Measurements from ENCODE around the gene C16orf90. TPM values are rescaled to one million over a fixed set of nuclear protein-coding genes. Genes with fewer than 3 reads are reported as not detected.
"Not testable (repeated sequence)": the region's sequence is repeated elsewhere in the genome, so short reads cannot be mapped to it uniquely, and the experiment has no call there.

C16orf90 gene
- total RNA-seq, 4 donors from 2014 or later: not detected

DNA sequence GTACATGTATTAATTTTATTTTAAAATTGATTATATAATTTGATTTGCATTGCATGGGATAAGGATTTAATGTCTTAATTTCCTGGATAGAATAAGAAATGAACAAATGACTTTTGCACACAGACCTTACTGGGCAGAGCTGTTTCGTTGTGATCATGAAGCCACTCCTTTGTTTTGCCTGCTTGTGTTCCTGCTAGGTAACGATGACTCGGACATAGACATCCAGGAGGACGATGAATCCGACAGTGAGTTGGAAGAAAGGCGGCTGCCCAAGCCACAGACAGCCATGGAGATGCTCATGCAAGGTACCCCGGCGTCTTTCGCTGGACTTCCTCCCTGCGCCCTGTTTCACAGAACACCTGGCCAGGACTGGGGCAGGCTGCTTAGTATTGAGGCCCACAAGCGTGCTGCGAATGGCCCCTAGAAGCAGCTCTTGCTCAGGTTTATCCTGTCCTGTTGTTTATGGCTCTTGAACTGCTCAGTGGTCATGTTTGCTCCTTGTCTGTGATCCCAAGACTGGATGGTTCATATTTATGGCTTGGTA is 35.2 kb upstream of the C16orf90 start:
- peaks cover 0 to 21% (median 8%) of the 10 kb centered on the region in 4 donors for H3K36me3 ChIP-seq

GRCh38 chr16:3529175-3529574 is 33.9 kb upstream of the C16orf90 start:
- H3K27me3 ChIP-seq: no peaks in the 10 kb centered on the region
- H3K9me3 ChIP-seq: no peaks in the 10 kb centered on the region
- no peak overlapping the region for H3K27ac ChIP-seq
- intact Hi-C loops (cut with DNase I; ENCODE audit: low total_unique reads): no loop called here
- no peaks in the 10 kb centered on the region for H3K4me1 ChIP-seq
- in situ Hi-C loops (cut with MboI; ENCODE audit: low pct_ligation_motif_present in 1 of 4, low pct_unique_long_range_greater_than_20kb in 1 of 4, low sequenced_read_pairs in 3 of 4): no loop called here
- DNase-seq: no peak
- peaks cover 0 to 22% (median 8%) of the 10 kb centered on the region in 4 donors for H3K36me3 ChIP-seq
- TF ChIP-seq POLR2A (IDR thresholded peaks at IDR 0.05) (no peak), EP300 (IDR thresholded peaks at IDR 0.05; ENCODE audit: low read depth) (no peak), POLR2AphosphoS5 (IDR thresholded peaks at IDR 0.05) (no peak)
- TF ChIP-seq, protein P1, sequence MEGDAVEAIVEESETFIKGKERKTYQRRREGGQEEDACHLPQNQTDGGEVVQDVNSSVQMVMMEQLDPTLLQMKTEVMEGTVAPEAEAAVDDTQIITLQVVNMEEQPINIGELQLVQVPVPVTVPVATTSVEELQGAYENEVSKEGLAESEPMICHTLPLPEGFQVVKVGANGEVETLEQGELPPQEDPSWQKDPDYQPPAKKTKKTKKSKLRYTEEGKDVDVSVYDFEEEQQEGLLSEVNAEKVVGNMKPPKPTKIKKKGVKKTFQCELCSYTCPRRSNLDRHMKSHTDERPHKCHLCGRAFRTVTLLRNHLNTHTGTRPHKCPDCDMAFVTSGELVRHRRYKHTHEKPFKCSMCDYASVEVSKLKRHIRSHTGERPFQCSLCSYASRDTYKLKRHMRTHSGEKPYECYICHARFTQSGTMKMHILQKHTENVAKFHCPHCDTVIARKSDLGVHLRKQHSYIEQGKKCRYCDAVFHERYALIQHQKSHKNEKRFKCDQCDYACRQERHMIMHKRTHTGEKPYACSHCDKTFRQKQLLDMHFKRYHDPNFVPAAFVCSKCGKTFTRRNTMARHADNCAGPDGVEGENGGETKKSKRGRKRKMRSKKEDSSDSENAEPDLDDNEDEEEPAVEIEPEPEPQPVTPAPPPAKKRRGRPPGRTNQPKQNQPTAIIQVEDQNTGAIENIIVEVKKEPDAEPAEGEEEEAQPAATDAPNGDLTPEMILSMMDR (IDR thresholded peaks at IDR 0.05): no peak
- H3K4me3 ChIP-seq: no peak overlapping the region

More for the DNA sequence above, 35.2 kb upstream of the C16orf90 start:
- Histone ChIP-seq H3K27ac (no peak overlapping the region), H3K4me3 (no peak overlapping the region), H3K27me3 (no peaks in the 10 kb centered on the region), H3K4me1 (no peaks in the 10 kb centered on the region), H3K9me3 (no peaks in the 10 kb centered on the region)
- TF ChIP-seq POLR2A (IDR thresholded peaks at IDR 0.05): no peak
- TF ChIP-seq, protein P1 (IDR thresholded peaks at IDR 0.05): no peak
- no peak for TF ChIP-seq POLR2AphosphoS5 (IDR thresholded peaks at IDR 0.05)
- TF ChIP-seq EP300 (IDR thresholded peaks at IDR 0.05; ENCODE audit: low read depth): no peak
- intact Hi-C loops (cut with DNase I; ENCODE audit: low total_unique reads) (no loop called here), in situ Hi-C loops (cut with MboI; ENCODE audit: low pct_ligation_motif_present in 1 of 4, low pct_unique_long_range_greater_than_20kb in 1 of 4, low sequenced_read_pairs in 3 of 4) (no loop called here)
- WGBS, 2 donors (ENCODE audit: low coverage in 1 of 2): 94 to 96% methylated on average over 4 to 12 of the region's 12 CpGs
- DNase-seq: no peak

GRCh38 chr16:3528406-3528805 is 33.1 kb upstream of the C16orf90 start:
- H3K9me3 ChIP-seq: no peaks in the 10 kb centered on the region
- TF ChIP-seq, protein P1 (IDR thresholded peaks at IDR 0.05): no peak
- no peak for TF ChIP-seq POLR2A (IDR thresholded peaks at IDR 0.05)
- TF ChIP-seq EP300 (IDR thresholded peaks at IDR 0.05; ENCODE audit: low read depth): no peak
- TF ChIP-seq POLR2AphosphoS5 (IDR thresholded peaks at IDR 0.05): no peak
- intact Hi-C loops (cut with DNase I; ENCODE audit: low total_unique reads) (no loop called here), in situ Hi-C loops (cut with MboI; ENCODE audit: low pct_ligation_motif_present in 1 of 4, low pct_unique_long_range_greater_than_20kb in 1 of 4, low sequenced_read_pairs in 3 of 4) (no loop called here)
- 94 to 98% methylated on average over 2 of the region's 2 CpGs for WGBS, 2 donors (ENCODE audit: low coverage in 1 of 2)
- H3K27me3 ChIP-seq: no peaks in the 10 kb centered on the region
- H3K4me1 ChIP-seq: no peaks in the 10 kb centered on the region
- peaks cover 0 to 29% (median 11%) of the 10 kb centered on the region in 4 donors for H3K36me3 ChIP-seq
- no peak overlapping the region for H3K4me3 ChIP-seq
- no peak overlapping the region for H3K27ac ChIP-seq
- DNase-seq: no peak

- peaks cover 0 to 23% (median 10%) of the 10 kb centered on the region in 4 donors for H3K36me3 ChIP-seq
- H3K27me3 ChIP-seq; in situ Hi-C loops (cut with MboI; ENCODE audit: low pct_ligation_motif_present in 1 of 4, low pct_unique_long_range_greater_than_20kb in 1 of 4, low sequenced_read_pairs in 3 of 4); H3K4me1 ChIP-seq; H3K4me3 ChIP-seq; H3K9me3 ChIP-seq; intact Hi-C loops (cut with DNase I; ENCODE audit: low total_unique reads); H3K27ac ChIP-seq: not testable (repeated sequence)
- WGBS, 2 donors (ENCODE audit: low coverage in 1 of 2): 60 to 100% methylated on average over 1 to 12 of the region's 12 CpGs
- DNase-seq: peak; percentile 67
- TF ChIP-seq, protein P1 (IDR thresholded peaks at IDR 0.05): peak; percentile 47 to 57 (median 56)
Measured at GRCh38 chr16:3527216-3527829, 32.0 kb upstream of the C16orf90 start.
